ENCODE results near the gene AFF1.
"Not testable (repeated sequence)": the region's sequence is repeated elsewhere in the genome, so short reads cannot be mapped to it uniquely, and the experiment has no call there.

AFF1 gene

DNA sequence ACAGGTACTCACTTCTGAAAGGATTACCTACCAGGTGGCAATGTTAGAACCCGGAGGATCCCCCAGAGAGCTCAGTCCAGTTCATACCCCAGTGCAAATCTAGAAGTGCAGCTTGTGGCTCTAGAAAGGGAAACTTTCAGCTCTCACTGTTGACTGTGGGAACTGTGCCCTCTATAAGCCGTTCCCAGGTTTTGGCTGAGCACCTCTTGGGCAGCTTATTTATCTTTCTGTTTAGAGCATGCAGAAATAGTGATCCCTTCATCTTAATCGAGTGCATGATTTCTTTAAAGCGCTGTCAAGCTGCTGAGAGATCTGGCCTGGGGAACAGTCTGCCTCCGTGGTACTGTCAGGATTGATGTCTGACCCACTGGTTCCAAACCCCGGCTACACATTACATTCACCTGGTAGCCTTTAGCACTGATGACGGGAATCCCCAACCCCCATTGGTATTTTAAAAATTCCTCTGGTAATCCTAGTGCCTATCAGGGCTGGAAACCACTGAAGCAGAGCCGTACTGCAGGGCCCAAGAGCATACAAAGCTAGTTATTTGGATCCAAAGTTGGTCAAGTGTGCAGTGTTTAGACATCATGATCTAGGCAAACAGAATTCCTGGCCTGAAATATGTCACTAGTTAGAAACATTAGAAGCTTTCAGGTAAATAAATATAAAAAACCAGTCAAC is 182.4 kb downstream of the AFF1 start:
- no peak for DNase-seq (ENCODE audit: low read depth in 2 of 2)

DNA sequence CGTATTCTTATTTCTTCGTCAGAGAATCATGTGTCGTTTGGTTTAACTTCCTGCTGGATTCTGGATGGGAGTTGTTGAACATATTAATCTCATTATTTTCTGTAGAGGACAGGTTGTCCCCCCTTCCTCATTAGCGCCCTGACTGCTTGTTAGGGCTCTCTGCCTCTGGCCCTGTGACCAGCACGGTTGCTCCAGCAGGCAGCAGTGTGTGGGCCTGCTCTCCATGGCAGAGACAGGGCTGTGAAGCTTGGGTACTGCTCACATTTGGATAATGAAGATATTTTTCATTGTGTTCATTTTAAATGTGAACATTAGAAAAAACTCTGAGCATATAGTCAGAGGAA is 182.9 kb downstream of the AFF1 start:
- no peak for DNase-seq (ENCODE audit: low read depth in 2 of 2)

DNA sequence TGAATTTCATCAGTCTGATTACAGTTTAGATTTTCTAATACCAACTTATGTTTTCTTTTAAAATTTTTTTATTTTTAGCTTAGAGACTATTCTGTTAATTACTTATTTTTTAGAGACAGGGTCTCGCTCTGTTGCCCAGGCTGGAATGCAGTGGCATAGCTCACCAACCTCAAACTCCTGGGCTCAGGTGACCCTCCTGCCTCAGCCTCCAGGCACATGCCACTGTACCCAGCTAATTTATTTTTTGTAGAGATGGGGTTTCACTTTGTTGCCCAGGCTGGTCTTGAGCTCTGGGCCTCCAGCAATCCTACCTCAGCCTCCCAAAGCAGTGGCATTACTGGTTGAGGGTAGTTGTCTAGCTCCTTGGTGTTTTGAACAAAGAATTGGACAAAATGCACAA is 183.6 kb downstream of the AFF1 start:
- DNase-seq (ENCODE audit: low read depth in 2 of 2) = no peak

DNA sequence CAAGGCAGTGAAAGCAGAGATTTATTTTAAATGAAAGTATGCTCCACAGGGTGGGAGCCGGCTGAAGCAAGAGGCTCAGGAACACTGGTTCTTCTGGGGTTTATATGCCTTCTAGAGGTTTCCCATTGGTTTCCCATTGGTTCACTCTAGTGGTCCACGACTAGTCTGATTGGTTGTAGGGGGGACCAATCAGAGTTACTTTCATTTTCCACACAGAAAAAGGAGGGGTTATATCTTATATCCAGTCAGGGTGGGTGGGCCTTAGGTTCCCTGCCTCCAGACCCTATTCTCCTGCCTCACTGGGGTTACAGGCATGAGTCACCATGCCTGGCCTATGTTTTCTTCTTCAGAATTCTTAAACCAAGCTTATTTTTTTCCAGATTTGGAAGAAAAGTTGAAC is 184.0 kb downstream of the AFF1 start:
- no peak for DNase-seq (ENCODE audit: low read depth in 2 of 2)

DNA sequence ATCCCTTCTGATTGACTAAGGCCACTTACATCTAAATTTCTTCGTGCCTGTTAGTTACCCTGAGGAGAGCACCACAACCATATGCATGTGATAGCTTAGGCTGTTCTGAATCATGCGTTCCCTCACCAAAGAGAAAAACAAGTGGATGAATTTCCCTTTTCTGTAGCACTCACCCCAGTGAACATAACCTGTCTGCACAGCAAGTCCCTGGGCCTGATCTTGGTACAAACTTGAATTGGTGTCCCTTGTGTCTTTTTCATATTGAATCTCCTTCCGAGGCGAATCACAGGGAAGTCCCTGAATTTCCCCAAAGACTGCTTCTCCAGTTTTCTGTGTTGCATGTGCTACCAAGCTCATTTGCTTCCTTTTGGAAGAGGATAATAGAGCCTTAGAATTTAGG is 185.2 kb downstream of the AFF1 start:
- no peak for DNase-seq (ENCODE audit: low read depth in 2 of 2)

DNA sequence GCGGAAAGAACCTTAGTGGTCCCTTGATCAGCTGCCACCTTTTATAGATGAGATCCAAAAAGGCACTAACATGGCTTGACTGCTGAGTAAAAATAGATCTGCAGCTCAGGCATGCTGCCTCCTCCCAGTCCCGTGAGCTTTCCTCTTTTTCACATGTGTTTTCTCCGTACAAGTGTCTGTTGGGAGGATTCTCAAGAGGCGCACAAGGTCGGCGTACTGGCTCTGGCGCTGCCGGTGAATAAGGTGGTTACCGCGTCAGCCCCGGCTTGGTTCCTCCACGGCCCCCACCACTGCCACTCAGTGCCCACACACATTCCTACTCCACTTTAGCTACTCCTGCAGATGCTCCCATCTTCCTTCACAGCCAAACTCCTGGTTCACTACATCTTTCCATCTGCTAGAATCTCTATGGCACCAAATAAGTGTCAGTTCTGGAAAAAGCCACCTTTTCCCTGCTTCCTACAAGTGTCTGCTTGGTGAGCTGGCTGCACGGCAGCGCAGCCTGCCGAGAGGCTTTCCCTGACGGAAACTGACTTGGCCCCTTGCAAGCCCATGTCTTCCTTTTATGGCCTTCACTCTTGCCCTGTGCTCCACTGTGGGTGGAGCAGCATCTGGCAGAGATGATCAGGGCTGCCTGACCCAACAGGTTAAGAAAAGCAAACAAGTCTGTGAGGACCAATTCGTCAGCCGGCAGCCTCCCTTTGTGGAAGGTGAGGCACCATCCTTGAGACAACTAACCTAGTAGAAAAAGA is 185.8 kb downstream of the AFF1 start:
- DNase-seq (ENCODE audit: low read depth in 2 of 2) = no peak

DNA sequence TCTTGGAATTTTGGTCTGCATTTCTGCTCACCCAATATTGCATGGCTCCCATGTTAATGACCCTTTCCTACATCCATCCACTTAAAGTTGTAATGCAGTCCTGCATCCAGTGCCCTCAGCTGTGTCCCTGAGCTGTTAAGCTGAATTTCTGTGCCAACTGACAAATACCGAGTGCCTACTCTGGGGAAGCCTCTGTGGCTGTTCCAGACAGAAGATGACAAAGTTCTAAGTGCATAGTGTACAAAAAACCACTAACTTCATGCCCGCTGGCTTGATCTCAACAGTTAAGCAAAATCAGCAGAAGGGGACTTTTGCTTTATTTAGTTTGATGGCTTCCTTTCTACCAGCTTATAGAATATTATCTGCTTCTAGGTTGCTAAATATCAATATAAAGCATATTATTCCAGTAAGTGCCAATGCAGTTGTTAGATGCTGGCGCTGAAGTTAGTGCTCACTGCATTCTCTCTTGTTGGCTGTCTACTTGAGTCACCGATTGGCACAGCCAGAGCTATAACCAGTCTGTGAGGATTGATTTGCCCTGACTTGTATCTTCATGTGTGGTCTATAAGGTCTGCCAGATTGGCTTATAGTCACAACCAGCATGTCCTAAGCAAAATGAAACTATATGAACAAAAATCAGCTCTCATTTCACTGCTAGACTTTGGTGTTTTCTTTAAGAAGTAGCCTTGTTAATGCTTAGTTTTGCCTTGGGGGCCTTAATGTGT is 186.7 kb downstream of the AFF1 start:
- no peak for DNase-seq (ENCODE audit: low read depth in 2 of 2)

DNA sequence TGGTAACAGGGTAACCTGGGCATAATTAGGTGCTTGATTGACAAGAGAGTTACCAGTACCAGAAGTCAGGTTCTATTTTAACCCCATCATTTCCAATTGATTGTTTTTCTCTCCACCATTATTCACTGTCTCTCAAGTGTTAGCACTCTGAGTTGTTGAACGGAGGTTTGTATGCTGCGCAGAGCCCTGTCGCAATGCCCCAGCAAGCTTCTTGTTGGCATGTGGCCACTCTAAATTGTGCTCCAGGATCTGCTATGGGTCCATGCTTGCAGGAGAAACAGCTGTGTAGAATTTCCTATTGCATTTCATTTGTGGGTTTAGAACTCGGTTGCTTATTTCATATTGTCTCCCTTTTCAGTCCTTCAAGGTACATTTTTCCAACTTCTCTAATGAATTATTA is 187.4 kb downstream of the AFF1 start:
- DNase-seq (ENCODE audit: low read depth in 2 of 2) = no peak

DNA sequence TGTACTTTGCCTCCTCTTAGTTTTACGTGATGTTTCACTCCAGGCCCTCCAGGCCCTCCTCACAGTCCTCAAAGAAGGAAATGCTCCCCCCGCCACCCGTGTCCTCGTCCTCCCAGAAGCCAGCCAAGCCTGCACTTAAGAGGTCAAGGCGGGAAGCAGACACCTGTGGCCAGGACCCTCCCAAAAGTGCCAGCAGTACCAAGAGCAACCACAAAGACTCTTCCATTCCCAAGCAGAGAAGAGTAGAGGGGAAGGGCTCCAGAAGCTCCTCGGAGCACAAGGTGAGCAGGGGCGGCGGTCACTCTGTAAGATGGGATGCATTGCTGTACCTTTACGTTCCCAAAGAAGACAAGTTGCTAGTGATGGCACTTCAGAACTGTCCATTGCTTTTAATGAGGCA is 191.2 kb downstream of the AFF1 start:
- no peak for DNase-seq (ENCODE audit: low read depth in 2 of 2)

DNA sequence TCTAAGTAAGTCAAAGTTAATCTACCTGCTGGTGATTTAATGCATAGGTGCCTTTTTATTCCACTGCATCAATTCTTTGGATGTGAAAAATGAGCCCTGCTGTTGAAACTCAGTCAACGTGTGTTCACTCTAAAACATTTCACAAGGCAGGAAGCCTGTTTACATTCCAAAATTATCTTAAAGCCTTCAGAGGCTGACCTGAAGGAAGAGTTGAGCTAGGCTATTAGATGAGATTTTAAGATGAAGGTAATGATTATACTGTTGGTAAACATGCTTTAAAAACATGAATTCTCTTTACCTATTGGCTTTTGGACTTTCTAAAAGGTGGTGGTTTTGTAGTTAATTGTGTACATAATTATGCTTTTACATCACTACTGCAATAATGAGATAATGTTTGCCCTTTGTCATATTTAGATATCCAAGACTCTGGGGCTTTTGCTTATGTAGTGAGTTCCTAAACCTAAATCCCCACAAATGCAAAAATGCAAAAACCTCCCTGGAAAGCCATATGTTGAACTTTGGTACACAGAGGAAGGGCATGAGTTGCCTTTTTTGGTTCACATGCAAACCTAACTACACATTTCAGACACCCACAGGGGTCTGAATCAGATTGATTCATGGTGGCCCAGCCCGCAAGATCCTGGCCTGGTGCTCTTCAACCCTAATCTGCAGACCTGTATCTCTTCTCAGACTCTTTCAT is 193.3 kb downstream of the AFF1 start:
- DNase-seq (ENCODE audit: low read depth in 2 of 2) = no peak

DNA sequence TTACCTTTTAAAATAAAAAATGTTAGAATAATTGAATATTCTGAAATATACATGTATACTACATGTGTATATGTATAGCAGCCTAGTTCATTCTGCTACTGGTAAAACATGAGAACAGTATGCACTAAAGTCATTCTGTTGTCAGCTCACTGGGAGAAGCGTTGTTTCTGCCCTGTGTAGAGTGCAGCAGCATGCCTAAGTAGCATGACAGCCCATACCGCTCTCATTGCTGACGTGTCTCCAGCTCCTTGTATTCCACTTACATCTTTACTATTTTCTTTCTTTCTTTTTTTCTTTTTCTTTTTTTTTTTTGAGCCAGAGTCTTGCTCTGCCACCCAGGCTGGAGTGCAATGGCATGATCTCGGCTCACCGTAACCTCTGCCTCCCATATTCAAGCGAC is 194.9 kb downstream of the AFF1 start:
- no peak for DNase-seq (ENCODE audit: low read depth in 2 of 2)

DNA sequence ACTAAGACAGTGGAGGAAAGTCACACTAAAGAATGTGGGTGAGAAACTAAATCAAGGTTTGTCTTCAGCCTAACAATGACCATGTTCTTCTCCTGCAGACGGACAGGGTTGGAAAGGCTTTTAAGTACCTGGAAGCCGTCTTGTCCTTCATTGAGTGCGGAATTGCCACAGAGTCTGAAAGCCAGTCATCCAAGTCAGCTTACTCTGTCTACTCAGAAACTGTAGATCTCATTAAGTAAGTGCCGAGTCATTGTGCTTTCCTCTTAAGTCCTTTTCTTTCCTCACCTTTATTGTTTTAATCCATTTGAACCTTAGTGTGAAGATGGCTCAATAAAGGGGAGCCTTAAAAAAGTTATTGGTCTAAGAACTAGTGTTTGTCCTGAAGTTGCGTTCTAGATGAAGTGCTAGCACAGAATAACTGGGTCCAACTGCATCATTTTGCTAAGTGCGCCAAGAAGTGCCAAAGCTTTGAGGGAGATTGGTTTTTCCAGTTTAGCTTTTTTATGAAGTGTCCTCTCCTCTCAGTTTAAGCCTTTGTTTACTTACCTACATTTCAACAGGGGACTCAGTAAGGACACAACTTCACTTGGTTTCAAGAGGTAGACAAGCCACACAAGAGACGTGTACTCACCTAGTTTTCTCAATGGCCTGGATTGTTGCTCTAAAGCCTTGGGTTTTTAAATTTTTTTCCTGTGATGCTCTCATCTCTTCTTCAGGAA is 196.3 kb downstream of the AFF1 start:
- no peak for DNase-seq (ENCODE audit: low read depth in 2 of 2)

DNA sequence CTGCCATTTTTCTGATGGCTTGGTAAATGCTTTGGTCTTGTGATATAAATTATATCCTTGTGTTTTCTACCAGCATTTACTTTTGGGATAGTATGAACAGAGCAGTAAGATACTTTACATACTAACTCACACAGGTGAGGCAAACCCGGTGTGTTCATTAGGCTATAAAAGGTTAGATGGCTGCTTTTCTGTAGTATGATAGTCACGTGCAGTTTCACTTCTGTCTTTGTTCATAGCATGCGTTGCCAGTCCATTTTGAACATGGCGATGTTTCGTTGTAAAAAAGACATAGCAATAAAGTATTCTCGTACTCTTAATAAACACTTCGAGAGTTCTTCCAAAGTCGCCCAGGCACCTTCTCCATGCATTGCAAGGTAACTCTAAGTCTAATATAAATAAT is 197.2 kb downstream of the AFF1 start:
- DNase-seq (ENCODE audit: low read depth in 2 of 2) = no peak

DNA sequence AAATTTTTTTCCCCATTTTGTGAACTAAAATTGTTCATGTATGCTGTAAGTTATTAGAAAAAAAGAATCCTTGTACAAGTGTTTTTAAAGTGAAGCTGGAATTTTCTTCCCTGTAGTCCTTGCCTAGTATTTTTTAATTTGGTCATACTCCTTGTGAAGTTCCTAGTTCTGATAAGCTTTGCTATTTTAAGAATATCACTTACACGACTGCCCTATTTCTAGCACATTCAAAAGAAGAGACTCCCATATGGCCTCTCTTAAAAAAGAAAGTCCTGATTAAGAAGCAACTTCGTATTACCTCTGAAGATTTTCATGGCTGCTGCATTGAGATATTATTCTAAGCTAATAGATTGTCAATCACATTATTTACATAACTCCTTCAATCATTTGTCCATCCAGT is 198.4 kb downstream of the AFF1 start:
- no peak for DNase-seq (ENCODE audit: low read depth in 2 of 2)

DNA sequence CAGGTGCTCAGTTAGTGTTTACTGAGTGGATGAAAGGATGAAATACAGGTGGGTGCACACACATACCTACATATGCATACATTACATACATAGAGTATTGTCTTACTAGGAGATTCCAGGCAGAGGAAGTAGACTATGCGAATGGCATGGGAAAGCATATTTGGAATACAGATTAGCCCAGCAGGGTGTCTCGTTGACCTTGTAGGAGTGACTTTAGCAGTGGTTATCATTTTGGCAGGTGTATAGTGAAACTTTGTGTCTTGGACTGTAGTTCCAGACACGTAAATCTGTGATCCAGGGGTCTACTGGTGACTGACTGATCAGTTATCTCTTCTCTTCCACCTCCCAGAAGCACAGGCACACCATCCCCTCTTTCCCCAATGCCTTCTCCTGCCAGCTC is 199.3 kb downstream of the AFF1 start:
- DNase-seq (ENCODE audit: low read depth in 2 of 2) = no peak

DNA sequence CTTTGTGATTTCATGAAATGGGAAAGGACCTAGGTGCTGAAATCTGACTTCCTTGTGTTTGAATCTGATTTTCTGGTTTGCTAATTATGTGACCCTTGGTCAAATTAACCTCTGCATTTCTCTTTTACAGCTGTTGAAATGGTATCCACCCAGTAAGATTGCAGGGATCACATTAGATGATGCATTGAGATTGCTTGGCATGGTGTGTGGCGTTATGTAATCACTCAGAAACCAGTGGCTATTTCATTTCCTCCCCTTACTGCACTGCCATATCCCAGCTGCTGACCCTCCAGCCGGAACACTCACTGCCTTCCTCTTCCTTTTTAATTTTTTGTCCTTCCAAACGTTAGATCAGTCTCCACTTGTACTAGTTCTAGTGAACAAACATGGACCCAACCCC is 206.6 kb downstream of the AFF1 start:
- DNase-seq (ENCODE audit: low read depth in 2 of 2) = no peak

DNA sequence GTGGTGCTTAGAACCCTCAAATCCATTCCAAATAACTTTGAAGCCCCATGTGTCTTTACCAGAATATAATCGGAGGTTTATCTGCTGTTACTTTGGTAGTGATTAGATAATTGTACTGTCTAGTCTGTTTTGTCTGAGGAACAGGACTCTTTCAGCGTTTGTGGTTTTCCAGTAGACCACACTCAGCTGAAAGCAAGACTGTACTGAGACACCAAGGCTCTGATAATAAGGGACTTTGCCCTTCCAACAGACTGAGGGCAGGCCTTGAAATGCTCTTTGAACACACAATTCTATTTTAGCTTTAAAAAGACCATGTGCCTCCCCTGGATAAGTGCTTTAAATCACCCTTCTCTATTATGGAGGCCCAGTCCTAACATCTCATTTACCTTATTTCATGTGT is 209.5 kb downstream of the AFF1 start:
- DNase-seq (ENCODE audit: low read depth in 2 of 2) = no peak

DNA sequence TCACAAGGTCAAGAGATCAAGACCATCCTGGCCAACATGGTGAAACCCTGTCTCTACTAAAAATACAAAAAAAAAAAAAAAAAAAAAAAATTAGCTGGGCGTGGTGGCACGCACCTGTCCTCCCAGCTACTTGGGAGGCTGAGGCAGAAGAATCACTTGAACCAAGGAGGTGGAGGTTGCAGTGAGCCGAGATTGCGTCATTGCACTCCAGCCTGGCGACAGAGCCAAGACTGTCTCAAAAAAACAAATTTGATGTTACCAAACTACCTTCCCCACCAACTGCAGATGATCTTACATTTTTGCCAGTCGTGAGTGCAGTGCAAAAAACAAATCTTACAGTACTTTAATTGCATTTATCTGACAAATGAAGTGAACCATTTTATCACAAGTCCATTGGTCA is 211.1 kb downstream of the AFF1 start:
- DNase-seq (ENCODE audit: low read depth in 2 of 2) = not testable (repeated sequence)

DNA sequence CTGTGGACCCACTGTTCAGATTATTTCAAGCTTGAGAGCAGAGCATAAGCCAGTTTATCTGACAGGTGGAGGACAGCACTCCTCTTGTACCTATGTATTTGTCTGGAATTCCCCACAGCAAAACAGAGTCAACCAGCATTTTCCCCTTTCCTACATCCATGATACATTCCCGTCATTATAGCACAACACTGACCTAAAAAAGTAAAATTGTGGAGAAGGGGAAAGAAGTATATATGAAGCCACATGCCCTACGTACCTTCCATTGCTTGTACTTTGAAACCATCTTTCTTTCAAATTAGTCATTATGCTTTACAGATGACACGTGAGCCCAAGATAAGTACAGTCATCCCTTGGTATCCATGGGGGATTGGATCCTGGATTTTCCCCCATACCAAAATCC is 212.3 kb downstream of the AFF1 start:
- DNase-seq (ENCODE audit: low read depth in 2 of 2) = no peak

DNA sequence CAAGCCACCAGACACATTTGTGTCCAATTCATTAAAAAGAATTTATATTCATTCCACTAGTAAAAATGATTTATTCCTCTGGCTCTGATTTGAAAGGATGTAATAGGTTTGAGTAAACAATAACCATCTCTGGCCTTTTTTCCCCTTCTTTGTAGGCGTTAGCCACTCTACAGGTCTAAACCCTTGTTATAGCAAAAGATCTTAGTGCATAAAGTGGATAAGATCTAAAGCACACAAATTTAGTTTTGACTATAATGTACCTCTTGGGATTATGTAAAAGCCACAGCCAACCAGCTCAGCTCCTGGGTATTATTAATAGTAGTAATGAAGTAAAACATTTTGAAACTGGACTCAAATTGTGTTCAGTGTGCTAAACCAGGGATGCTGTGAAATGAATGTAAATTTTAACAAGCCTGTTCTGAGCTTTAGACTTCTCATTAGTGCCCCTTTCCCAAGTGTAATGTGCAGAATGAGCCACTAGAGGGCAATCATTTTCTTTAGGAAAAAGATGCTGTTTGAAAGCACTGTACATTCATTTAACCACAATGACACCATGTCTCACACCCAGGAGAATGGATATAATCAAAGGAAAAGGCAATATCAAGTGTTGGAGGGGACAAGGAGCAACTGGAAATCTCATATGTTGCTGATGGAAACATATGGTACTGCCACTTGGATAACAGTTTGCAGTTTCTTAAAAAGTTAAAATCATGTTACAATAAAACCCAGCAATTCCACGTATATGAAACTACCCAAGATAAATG is 215.9 kb downstream of the AFF1 start:
- DNase-seq (ENCODE audit: low read depth in 2 of 2) = peak; percentile 17 to 40

DNA sequence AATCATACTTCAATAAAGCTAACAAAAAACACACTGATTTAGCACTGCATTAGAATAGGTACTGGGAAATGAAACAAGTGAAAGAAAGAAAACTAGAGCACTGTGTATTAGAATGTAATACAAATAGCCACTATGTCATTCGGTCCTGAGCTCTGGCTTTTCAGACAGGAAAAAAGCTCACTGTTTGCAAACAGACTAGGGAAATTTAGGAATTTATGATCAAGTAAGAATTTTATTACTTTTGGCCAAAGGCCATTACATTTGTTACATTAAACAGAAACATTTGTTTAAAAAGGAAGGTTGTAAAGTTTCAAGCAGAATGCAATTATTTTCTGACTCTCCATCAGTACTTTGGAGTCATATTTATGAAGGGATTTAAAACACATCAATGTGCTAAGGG is 216.9 kb downstream of the AFF1 start:
- DNase-seq (ENCODE audit: low read depth in 2 of 2) = no peak
